Stimulated activated CD4-positive, alpha-beta T cell treated with anti-CD3 and anti-CD28 coated beads, Interleukin-12 subunit alpha, Interleukin-12 subunit beta, amount 100 ng/mL, for 4 hours (primary cell): ENCODE measurements around the gene GBX1.
A peak's percentile ranks its signal among the peaks of the same experiment; 100 is the strongest.

Source experiments
- DNase-seq: peaks from one replicate; pipeline ENCODE4 v3.0.0-alpha.2; 2020

GBX1 gene

GRCh38 chr7:151125470-151125845 lies 42.0 kb downstream of the GBX1 start:
- no peak for DNase-seq

- DNase-seq = no peak
Measured at GRCh38 chr7:151124899-151125399, 42.5 kb downstream of the GBX1 start.

DNA sequence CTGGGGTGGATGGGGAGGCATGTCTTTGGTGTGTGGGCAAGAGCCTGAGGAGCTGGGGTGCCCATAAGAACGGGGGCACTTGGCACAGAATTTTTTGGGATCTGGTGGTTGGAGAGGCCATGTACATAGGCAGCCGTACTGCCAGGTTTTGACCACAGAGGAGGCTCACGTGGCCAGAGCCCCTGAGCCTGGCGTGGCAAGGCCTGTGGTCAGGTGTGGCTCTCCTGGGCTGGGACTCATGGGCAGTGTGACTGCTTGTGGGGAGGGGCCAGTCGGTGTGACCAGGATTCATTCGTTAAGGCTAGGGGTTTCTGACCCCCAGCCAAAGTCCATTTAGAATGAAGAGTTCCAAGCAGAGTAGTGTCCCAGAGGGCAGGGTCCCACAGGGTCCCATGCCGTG lies 43.0 kb downstream of the GBX1 start:
- no peak for DNase-seq

DNA sequence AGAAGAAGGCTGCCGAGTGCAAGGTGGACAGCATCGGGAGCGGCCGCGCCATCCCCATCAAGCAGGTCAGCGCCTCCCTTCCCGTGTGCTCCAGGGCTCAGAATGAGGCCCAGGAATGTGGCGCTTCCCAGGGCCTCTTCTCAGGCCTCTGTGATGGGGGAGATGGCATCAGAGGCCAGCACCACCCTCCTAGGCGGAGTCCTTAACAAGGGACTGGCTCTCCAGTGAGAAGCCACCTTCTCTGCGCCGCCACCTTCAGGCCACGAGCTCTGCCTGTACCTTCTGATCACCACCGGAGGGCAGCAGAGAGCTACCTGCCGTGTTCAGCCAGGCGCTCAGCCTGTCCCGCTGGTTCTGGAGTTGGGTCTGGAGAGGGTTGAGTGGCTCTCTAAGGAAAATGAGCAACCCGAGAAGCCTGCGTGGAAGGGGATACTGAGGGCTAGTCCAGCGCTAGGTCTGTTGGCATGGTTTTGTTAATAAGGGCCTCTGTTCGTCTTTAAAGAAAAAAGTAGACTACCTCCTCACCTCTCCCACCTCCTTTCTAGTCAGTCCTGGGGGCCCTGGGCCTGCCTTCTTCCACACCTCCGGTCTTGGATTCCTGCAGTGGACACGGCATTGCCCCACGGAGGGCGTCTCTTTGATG lies 43.6 kb downstream of the GBX1 start:
- DNase-seq = peak; percentile 82

GRCh38 chr7:151123158-151123821 lies 44.2 kb downstream of the GBX1 start:
- DNase-seq = no peak

GRCh38 chr7:151122796-151123157 lies 44.7 kb downstream of the GBX1 start:
- no peak for DNase-seq

DNA sequence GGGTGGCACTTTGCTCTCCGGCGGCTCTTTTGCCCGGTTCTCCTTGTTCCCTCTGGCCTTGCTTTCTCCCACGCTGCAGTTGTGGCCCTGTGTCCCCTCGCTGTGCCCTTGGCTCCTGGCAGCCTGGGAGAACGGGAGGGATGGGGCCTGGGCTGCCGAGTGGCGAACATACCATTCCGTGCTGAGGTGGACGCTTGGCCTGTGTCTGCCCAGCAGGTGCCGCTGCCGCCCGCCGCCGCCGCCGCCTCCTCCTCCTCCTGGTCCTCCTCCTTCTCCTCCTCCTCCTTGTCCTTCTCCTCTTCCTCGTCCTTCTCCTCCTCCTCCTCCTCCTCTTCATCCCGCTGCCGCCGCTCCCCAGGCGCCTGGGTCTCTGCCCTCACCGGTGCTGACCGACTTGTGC lies 45.2 kb downstream of the GBX1 start:
- DNase-seq = no peak

DNA sequence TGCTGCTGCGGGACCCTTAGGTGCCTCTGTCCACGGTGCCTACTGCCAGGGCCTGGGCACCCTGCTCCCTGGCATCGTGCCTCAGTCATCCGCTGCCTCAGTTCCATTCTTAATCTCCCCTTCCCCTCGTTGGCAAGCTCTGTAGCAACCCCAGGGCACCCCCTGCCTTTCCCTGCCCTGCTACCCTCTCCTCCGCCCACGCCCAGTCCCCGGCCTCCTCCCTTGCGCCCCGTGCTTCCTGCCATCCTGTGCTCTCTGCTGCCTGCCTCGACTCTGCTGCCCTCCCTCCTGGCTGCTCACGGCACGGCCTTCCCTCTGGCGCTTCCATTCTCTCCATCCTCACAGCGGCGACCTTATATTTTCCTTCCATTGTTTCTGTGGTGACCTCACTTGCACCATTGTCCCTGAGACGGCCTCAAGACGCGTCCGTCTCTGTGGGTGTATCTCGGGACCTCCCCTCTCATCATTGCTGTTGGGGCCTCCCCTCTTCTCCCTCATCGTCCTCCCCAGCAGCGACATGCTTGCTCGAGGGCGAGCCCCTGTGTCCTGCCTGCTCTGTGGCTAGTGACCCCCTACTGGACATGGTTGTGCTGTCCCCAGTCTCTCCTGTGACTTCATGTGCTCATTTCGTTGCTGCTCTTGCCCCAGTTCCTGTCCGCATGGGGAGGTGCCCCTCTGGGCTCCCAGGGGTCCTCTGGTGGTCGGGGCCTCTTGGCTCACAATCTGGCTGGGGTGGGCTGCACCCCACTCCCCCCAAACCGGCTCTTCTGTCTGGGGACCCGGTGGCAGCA lies 45.9 kb downstream of the GBX1 start:
- DNase-seq = no peak

- no peak for DNase-seq
Measured at GRCh38 chr7:151120896-151121295, 46.6 kb downstream of the GBX1 start.

GRCh38 chr7:151119902-151120301 lies 47.6 kb downstream of the GBX1 start:
- no peak for DNase-seq

GRCh38 chr7:151119055-151119415 lies 48.5 kb downstream of the GBX1 start:
- no peak for DNase-seq

GRCh38 chr7:151118108-151119054 lies 49.1 kb downstream of the GBX1 start:
- no peak for DNase-seq

- no peak for DNase-seq
Measured at GRCh38 chr7:151117565-151117964, 49.9 kb downstream of the GBX1 start.

- no peak for DNase-seq
Measured at GRCh38 chr7:151116603-151117440, 50.7 kb downstream of the GBX1 start.

- DNase-seq = no peak
Measured at GRCh38 chr7:151115836-151116418, 51.6 kb downstream of the GBX1 start.

DNA sequence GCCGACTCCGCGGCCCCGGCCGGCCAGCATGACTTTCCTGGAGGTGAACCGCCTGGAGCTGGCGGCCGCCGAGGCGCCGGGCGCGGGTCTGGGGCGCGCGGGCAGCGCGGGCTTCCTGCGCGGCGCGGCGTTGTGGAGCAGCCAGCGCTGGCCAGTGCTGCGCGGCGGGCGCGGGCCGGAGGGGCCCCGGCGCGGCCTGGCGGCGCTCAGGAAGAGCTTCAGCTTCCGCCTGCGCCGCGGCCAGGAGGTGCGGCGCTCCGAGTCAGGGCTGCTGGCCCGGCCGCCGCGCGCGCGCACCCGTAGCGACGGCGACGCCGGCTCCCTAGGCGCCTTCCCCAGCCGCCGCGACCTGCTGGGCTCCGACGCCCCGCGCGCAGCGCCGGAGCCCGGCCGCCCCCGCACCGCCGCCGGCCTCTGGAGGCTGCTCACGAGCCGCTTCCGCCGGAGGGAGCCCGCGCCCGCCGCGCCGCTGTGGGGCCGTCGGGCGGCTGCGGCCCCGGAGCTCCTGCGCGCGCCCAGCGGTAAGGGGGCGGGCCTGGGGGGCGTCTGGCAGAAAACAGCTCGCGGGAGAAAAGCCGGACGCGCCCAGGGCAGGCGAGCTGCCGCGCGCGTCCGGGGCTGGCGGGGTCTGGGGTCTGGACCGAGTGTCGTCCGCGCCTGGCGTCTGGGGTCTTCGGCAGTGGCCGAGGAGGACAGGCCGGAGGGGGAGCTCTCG lies 52.2 kb downstream of the GBX1 start:
- peak; percentile 44 for DNase-seq

- no peak for DNase-seq
Measured at GRCh38 chr7:151114151-151115090, 53.1 kb downstream of the GBX1 start.

DNA sequence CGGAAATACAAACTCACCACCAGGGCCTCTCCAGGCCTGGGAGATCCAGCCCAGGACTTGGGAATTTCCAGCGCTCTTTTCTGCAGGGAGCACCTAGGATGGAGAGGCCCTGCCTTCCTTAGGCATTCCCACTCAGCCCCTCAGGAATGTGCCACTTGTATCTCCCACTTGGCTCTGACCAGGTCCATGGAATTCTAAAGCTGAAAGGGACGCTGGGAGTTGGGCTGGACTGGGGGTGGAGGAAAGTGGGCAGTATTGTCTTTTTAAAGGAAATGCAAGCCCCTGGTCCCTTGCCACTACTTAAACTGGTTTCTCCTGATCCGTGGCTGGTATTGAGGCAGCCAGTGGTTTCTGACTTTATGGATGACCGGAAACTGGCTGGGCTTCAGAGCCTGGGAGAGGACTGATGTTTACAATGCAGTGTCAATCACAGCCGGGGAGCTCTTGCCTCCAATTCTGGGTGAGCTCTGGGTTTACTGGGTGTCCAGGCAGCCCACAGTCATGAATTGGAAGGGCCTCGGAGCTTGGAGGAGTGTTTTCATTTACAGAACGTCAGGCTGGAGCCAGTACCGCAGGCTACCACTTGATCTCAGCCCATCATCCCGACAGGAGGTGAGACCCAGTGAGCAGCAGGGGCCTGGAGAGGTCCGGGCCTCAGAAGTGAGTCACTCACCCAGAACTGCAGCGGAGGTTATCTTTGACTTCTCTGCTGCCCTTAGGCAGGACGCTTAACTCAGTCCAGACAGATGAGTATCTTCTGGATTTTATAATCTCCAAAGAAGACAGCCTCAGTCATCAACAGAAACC lies 53.9 kb downstream of the GBX1 start:
- DNase-seq = no peak
